GM19397 (cell line): ENCODE data around the gene ERCC2.
"Not testable (repeated sequence)": the region's sequence is repeated elsewhere in the genome, so short reads cannot be mapped to it uniquely, and the experiment has no call there.

Source experiments
- ATAC-seq: cut with Tn5 transposase; IDR thresholded peaks from one replicate; pipeline ENCODE4 v1.9.1; 2021; ENCODE audit warnings: mild to moderate bottlenecking, moderate library complexity; ENCODE audit not compliant: unreplicated experiment

The ERCC2 gene

GRCh38 chr19:45370410-45371204, at the start of gene ERCC2:
Gene ERCC2 (minus strand): TSS chr19:45370573. CDS start chr19:45370540, 33 bp downstream.
- ATAC-seq, result peak; percentile 96

DNA sequence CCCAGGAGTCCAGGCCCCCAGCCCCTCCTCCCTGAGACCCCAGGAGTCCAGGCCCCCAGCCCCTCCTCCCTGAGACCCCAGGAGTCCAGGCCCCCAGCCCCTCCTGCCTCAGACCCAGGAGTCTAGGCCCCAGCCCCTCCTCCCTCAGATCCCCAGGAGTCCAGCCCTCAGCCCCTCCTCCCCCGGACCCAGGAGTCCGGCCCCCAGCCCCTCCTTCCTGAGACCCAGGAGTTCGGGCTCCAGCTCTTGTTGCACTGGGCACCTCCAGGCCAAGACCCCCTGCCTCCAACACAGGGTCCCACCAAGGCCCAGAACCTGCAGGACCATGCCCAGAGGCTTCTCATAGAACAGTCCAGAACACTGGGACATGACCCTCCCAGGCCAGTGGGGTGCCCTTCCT, 49.5 kb upstream of the ERCC2 start:
- ATAC-seq, result no peak

GRCh38 chr19:45419396-45419795, 49.0 kb upstream of the ERCC2 start:
- ATAC-seq, result peak; percentile 60

GRCh38 chr19:45418802-45419201, 48.4 kb upstream of the ERCC2 start:
- ATAC-seq, result no peak

- no peak for ATAC-seq
These were observed 46.8 kb upstream of the ERCC2 start for GRCh38 chr19:45417151-45417550.

GRCh38 chr19:45414468-45414867, 44.1 kb upstream of the ERCC2 start:
- no peak for ATAC-seq

- no peak for ATAC-seq
These were observed 43.1 kb upstream of the ERCC2 start for GRCh38 chr19:45413497-45413896.

- not testable (repeated sequence) for ATAC-seq
These were observed 40.0 kb upstream of the ERCC2 start for GRCh38 chr19:45410330-45410729.

DNA sequence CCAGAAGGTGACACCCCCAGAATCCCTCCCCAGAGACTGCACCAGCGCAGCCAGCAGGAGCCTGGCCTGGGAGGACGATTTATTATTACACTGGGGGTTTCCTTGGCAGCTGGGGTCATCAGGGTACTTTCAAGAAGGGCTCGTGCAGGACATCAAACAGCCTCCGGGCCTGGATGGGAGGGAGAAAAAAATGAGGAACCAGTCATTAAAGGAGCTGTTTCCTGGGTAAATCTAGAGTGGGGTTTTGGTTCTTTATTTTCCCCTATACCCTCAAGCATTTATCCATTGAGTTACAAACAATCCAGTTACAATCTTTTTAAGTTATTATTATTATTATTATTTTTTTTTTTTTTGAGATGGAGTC, 39.2 kb upstream of the ERCC2 start:
- ATAC-seq, result no peak

GRCh38 chr19:45408830-45409556, 38.6 kb upstream of the ERCC2 start:
- no peak for ATAC-seq

GRCh38 chr19:45408121-45408520, 37.7 kb upstream of the ERCC2 start:
- no peak for ATAC-seq

DNA sequence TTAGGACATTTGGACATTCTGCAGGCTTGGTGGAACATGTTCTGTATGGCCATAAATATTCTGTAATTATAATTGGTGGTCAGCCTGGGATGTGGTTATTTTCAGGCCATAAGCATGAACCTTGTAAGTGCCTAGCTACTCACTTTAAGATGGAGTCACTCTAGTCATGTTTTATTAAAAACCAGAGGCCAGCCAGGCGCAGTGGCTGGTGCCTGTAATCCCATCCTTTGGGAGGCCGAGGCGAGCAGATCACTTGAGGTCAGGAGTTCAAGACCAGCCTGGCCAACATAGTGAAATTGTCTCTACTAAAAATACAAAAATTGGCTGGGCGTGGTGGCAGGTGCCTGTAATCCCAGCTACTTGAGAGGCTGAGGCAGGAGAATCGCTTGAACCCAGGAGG, 37.2 kb upstream of the ERCC2 start:
- ATAC-seq, result not testable (repeated sequence)

DNA sequence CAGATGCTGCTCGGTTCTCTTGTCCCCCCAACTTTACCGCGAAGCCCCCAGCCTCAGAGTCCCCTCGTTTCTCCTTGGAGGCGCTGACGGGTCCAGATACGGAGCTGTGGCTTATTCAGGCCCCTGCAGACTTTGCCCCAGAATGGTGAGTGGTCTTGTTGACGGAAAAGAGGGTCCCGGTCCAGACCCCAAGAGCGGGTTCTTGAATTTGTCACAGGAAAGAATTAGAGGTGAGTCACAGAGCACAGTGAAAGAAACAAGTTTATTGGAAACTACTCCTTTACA, 36.7 kb upstream of the ERCC2 start:
- no peak for ATAC-seq

DNA sequence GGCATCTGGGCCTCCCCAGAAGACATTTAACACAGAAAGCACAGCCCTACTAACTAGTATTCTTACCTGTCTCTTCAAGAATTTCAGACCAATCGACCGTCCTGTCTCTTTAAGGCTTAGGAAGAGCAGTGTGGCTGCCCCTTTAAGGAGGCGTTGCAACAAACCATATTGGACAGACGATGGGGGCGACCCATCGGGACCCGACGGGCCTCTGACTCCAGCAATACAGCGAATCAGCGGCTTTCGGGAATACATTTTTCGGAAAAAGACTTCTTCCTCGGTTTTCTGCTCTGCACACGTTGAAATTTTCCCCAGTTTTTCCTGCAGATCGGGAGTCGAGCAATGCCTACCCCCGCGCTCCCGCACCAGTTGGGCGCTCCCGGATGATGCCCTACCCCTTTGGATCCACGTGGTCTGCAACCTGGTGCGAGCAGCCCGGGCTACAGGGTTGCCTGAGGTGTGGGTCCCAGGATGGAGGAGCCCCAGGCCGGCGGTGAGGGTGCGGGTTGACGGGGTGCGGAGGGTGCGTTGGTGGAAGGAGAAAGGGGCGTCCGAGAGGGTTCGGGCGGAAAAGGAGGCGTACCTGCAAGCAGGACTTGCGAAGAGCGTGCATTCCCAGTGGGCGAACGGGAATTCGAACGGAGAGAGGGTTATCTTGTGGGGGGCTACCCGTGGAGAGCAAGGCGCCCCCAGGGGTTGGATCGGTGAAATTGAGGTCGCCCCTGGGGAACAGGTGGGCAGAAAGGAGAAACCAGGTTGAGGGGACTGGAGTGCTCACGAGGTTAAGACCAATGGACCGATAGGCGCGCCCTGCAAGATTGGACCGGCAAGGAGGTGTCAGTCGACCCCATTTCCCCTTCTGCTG, 36.1 kb upstream of the ERCC2 start, which contains the start of gene POLR1G:
POLR1G (plus strand) TSS at position 419 of the 865 bp plus-strand sequence; CDS start at position 472, 53 bp downstream.
- ATAC-seq, result peak; percentile 61

DNA sequence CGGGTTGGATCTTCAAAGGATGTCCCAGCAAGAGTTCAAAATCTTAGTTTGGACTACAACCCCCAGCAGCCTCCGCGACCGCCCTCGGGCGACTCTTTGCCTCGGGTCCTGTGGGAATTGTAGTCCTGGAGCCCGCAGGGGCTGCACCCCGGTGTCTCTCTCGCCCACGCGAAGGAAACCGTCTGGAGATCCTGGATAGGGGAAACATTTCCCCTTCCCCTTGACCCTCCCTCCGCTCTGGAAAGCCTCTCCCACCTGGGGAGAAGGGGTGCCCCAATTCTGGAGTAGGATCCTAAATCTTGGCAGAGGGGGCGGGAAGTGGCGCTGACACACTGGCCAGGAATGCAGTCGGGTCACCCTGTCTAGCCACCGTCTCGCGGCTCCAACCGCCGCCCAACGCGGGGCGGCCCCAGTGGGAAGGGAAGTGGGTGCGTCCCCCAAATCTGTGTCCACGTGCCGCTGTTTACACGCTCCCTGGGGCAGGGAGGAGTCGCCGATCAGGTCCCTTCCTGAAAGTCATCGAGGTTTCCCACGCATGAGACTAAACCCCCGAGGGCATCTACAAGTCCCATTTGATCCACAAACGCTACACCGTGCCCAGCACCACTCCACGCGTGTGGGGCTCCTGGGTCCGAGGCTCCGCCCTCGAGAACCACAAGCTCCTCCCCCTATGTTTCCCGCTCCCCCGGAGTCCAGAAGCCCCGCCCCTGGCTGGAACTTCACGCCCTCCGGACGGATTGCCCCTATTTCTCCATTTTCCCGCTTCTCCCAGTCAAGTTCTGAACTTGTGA, 35.3 kb upstream of the ERCC2 start:
- peak; percentile 52 for ATAC-seq

DNA sequence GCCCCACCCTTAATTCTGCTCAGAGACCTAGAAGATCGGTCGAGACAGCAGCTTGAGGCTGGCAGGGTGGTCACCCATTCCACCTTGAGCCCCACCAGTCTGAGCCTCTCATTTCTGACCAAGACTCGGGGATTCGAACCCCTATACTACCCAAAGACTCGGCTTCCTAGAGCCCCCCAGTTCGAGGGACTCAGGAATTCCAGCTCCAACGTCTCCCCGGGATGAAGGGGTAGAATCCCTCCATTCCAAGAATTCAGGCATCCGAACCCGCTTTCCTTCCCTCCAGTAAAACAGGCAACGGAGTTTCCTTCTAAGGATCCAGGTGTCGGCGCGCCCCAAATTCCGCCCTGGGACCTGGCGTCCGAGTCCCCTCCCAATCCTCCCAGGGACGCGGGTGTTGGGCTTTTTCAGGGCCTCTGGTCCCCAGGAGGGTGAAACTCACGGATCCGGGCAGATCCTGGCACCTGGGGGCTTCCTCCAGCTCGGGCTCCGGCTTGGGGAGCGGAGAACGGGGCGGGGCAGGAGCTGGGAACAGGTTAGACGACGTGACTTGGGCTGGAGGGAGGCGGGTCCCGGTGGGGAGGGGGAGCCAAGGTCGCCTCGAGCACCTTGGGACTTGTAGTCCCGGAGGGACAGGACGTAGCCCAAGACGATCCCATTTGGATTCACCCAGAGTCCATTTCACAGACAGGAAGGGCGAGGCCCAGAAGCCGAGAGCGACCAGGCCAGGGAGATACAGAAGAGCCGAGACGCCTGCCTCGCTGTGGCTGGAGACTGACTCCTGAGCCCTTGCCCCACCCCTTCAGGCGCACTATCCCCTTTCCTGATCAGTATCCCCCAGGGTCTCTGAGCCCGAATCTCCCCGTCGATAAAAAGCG, 34.4 kb upstream of the ERCC2 start, which contains the start of gene PPP1R13L:
PPP1R13L (minus strand) TSS at position 513 of the 878 bp plus-strand sequence. CDS start 6,751 bp downstream, outside the sequence.
- peak; percentile 16 for ATAC-seq

DNA sequence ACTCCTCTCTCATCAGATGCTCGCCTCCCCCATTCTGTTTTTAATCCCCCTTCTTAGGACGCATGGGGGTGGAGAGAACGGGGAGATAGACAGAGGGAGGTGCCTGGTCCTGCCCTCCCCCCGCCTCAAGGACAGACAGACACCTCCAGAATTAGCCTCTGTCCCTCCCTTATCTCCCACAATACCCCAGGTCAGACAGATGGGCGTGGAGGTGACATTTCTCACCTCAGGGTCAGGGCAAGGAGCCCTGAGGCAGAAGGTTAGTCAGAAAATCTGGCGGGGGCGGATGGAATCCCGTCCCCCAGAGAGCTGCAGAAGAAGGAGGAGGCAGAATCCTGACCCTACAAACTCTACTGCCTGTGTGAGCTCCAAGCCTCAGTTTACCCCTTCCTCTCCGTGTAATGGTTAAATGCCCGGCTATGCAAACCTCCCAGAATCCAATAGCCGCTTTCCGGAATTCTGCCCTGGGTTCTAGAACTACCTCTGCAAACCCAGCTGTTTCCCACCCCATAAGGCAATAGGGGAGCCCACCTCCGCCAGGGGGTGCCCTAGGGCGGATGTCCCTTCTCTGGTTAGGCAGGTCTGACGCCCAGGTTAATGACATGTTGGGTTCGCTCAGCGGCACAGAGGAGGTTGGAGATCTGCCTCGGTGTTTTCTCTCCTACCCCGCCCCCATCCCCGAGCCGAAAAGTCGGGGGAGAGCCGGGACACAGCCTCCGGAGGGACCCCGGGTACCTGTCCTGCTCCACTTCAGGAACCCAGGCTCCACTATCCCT, 33.6 kb upstream of the ERCC2 start:
- ATAC-seq, result no peak

GRCh38 chr19:45403272-45403671, 32.9 kb upstream of the ERCC2 start:
- no peak for ATAC-seq
